Body of pancreas (tissue), 4 donors: Measurements from ENCODE around the gene EPS8. TPM values are rescaled to one million over a fixed set of nuclear protein-coding genes. Genes with fewer than 3 reads are reported as not detected.
A peak's percentile ranks its signal among the peaks of the same experiment; 100 is the strongest.

Experiments used
- ATAC-seq: fragments of 150-250 bp; one replicate; pipeline ENCODE4 v1.9.1; 2016
- DNase-seq, 4 donors: peaks; one replicate each; pipeline ENCODE4 v3.0.0-alpha.2; 2019
- H3K27ac ChIP-seq, 4 donors: fragments of 200-600 bp; sonication (generic); 1 replicate in 3 of 4; 2 replicates in 1 of 4; pipeline versions ENCODE4 v1.5.1 to v1.6.1; 2016 to 2019; ENCODE audit warnings: mild to moderate bottlenecking in 1 of 4, mixed read lengths in 1 of 4, moderate library complexity in 1 of 4
- H3K27me3 ChIP-seq, 2 donors: fragments of 200-600 bp; sonication (generic); one replicate each; pipeline ENCODE4 v1.6.0; 2016; ENCODE audit warnings: mild to moderate bottlenecking in 1 of 2
- H3K36me3 ChIP-seq, 2 donors: fragments of 200-600 bp; sonication (generic); replicated peaks in 1 of 2; 2 replicates each; pipeline ENCODE4 v1.5.1; 2016; ENCODE audit warnings: low read depth in 2 of 2; ENCODE audit not compliant: insufficient read depth in 1 of 2
- H3K4me1 ChIP-seq: fragments of 200-600 bp; sonication (generic); one replicate; pipeline ENCODE4 v1.6.0; 2016
- H3K4me3 ChIP-seq, 2 donors: fragments of 200-600 bp; sonication (generic); 1 replicate in 1 of 2; 2 replicates in 1 of 2; pipeline ENCODE4 v1.5.1; 2016 to 2019
- H3K9me3 ChIP-seq, 3 donors: fragments of 200-600 bp; sonication (generic); 1 replicate in 2 of 3; 2 replicates in 1 of 3; pipeline ENCODE4 v1.5.1; 2016
- POLR2A ChIP-seq, 3 donors: fragments of 450-650 bp; IDR thresholded peaks; one replicate each; pipeline ENCODE4 v1.6.1; 2016; ENCODE audit warnings: antibody characterized with exemption in 3 of 3, mild to moderate bottlenecking in 2 of 3
- WGBS, 2 donors: methylation state at CpG; one replicate each; pipeline ENCODE4 v1.1.5; 2017; 5-methylcytosine and 5-hydroxymethylcytosine counted together
- intact Hi-C: fragments of 100-400 bp; cut with DNase I; formaldehyde crosslinking; loops from one replicate; pipeline ENCODE4 v1.15.1; 2023
- total RNA-seq, 2 donors: library from RNA; depleted of rRNA; stranded (reverse); fragments of >200 nt; gene quantifications; one replicate each; pipeline ENCODE4 v1.1.0, GENCODE V29; 2016
- TF ChIP-seq, protein P1 (sequence below), 7 experiments: fragments of 450-650 bp in 4 of 7; fragments of 200-600 bp in 3 of 7; sonication (generic) in 3 of 7; IDR thresholded peaks; one replicate each; pipeline ENCODE4 v1.5.1; 2016 to 2019; ENCODE audit warnings: antibody characterized with exemption in 7 of 7

EPS8 gene
- total RNA-seq, result 10 to 100 TPM; 31.6 to 41.2 TPM

DNA sequence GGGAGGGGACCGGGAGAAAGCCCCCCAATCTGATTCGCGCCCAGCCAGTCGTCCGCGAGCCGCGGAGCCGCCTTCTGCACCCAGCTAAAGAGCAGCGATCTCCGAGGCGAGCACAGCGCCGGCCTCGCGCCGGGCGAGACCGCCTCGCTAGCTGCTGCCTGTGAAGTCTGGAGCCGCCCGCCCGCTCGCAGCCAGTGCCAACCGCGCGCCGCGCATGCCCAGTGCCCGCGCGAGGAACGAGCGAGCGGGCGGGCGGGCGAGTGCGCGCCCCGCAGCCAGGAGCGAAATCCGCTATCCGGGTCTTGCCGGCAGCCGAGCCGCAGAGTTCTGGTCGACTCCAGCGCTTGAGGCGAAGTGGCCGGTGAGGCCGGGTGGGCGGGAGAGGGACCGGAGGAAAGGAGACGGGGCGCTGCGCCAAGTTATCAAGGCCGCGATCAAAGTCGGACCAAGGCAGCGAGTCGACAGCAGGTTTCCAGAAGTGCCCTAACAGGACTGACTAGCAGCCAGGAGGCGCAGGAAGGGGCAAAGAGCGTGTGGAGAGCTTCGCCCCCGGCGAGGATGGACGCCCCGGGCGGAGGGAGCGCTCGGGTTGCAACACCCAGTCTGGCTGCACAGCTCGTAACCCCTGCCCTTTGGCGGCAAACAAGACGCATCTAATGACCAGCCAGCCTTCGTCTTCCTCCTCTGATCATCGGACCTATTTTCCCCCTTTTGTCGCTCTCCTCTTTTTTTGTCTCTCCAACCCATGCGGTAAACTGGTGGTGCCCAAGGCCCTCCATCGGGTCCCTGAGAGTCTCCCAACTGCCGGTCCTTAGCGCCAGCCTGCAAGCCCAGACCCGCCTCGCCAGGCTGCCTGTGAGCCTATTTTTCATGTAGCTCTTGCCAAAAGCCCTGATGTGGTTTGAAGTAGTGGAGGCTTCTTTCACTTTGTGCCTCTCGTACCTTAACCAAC lies at the start of gene EPS8:
TSS of gene EPS8 (minus strand) at position 169 of the 952 bp plus-strand sequence. CDS start 106,437 bp downstream, outside the sequence.
- Histone ChIP-seq H3K36me3 (no peaks in the 10 kb centered on the region), H3K4me1 (peaks cover 8% of the 10 kb centered on the region), H3K9me3 (no peaks in the 10 kb centered on the region), H3K27ac (peak within 1 kb of the TSS; percentile 88 to 97 (median 94)), H3K4me3 (peak within 1 kb of the TSS; percentile 60 to 64), H3K27me3 (no peaks in the 10 kb centered on the region)
- ATAC-seq, result peak; percentile 94
- TF ChIP-seq POLR2A (IDR thresholded peaks at IDR 0.05), result peak; percentile 89 to 95 (median 91)
- TF ChIP-seq, protein P1, sequence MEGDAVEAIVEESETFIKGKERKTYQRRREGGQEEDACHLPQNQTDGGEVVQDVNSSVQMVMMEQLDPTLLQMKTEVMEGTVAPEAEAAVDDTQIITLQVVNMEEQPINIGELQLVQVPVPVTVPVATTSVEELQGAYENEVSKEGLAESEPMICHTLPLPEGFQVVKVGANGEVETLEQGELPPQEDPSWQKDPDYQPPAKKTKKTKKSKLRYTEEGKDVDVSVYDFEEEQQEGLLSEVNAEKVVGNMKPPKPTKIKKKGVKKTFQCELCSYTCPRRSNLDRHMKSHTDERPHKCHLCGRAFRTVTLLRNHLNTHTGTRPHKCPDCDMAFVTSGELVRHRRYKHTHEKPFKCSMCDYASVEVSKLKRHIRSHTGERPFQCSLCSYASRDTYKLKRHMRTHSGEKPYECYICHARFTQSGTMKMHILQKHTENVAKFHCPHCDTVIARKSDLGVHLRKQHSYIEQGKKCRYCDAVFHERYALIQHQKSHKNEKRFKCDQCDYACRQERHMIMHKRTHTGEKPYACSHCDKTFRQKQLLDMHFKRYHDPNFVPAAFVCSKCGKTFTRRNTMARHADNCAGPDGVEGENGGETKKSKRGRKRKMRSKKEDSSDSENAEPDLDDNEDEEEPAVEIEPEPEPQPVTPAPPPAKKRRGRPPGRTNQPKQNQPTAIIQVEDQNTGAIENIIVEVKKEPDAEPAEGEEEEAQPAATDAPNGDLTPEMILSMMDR (IDR thresholded peaks at IDR 0.05), result peak in 3 of 7 experiments; percentile 36 to 40 (median 40)
- intact Hi-C loops, result no loop called here
- DNase-seq, result peak; percentile 93 to 94 (median 94)
- WGBS, 2 donors, result 0 to 2% methylated on average over 24 to 80 of the region's 85 CpGs

DNA sequence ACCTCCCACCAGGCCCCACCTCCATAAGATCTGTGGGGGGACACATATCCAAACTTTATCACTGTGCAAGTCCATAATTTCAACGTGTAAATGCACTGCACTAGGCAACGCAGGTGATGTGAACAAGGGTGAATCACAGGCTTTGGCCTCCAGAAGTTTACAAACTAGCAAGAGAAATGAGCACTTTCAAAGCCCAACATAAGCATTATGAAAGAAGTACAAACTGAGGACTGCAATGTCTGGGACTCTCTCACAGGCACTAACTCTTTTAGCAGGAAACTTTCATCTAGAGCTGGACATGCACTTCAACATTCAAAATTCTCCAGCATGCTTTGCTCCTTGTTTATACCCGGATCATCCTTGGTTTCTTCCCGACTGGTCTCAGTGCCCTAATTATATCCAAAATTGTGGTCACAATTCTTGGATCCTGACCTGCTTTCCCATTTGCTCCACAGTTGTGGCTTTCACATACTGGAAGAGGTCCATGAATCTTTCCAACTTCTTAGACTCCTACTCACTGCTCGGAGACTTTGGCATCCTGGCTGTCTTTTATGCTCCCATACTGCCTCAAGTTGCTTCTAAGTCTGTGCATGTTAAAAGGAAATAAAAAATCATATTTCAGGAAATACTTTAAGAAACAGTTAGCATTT lies 48.1 kb upstream of the EPS8 start:
- no peak for ATAC-seq

DNA sequence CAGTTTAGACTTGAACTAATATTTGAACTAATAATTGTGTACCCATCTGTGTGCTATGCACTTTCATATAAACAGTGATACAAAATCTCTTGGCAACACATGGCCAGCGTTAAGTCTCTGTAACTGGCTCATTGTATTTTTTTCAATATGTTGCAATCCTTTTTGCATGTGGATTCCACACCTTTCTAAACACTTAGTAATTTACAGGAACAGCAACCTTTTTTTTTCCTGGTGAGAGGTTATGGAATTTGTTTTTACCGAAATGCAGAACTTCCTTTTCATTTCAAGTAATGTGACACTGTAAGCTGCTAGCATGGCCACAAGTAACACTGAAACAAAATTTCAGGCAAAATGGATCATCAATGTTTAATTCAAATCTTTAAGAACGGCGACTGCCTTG lies 45.4 kb upstream of the EPS8 start:
- no peaks in the 10 kb centered on the region for H3K36me3 ChIP-seq
- intact Hi-C loops, result no loop called here
- no peak for ATAC-seq
- no peak overlapping the region for H3K4me3 ChIP-seq
- no peaks in the 10 kb centered on the region for H3K9me3 ChIP-seq
- no peak for DNase-seq
- 49 to 55% methylated on average over 4 of the region's 4 CpGs for WGBS, 2 donors
- H3K4me1 ChIP-seq, result no peaks in the 10 kb centered on the region
- TF ChIP-seq, protein P1 (IDR thresholded peaks at IDR 0.05), result no peak
- no peak for TF ChIP-seq POLR2A (IDR thresholded peaks at IDR 0.05)
- no peaks in the 10 kb centered on the region for H3K27me3 ChIP-seq
- peak overlapping the region in 1 of 4 donors; percentile 38 for H3K27ac ChIP-seq

More for the DNA sequence above, 48.1 kb upstream of the EPS8 start:
- no peak overlapping the region for H3K4me3 ChIP-seq
- H3K27ac ChIP-seq, result no peak overlapping the region
- no peaks in the 10 kb centered on the region for H3K36me3 ChIP-seq
- H3K27me3 ChIP-seq, result no peaks in the 10 kb centered on the region
- no peaks in the 10 kb centered on the region for H3K9me3 ChIP-seq
- DNase-seq, result no peak
- intact Hi-C loops, result no loop called here
- H3K4me1 ChIP-seq, result no peaks in the 10 kb centered on the region
- no peak for TF ChIP-seq POLR2A (IDR thresholded peaks at IDR 0.05)
- TF ChIP-seq, protein P1 (IDR thresholded peaks at IDR 0.05), result no peak
- 78 to 90% methylated on average over 5 of the region's 5 CpGs for WGBS, 2 donors

DNA sequence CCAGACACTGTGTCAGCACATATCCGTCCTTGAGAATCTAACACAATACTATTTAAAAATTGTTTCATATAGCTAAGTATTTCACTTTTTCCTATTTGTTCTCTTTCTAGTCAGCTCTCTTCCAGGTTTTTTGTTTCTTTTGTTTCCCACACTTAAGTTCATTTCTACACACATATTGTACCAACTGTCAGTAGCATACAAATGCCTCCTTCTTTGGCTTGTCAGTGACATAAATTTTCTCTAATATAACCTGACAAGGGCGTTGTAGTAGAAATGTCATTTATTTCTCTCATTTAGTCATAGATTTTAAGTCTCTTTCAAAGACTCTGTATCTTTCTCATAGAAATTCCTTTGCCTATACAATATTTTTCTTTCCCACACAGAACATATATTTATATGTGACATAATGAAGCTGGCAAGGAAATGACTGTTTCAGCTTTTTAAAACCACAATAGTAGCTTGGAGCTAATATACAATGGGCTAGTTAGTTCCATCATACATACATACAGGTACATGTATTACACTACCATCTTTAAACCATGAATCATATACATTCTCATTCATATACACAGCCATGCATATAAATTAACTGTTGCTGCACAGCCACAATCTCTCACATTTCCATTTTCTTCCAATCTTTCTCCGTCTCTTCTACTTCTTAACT lies 42.3 kb upstream of the EPS8 start:
- no peaks in the 10 kb centered on the region for H3K4me1 ChIP-seq
- no peak for TF ChIP-seq POLR2A (IDR thresholded peaks at IDR 0.05)
- TF ChIP-seq, protein P1 (IDR thresholded peaks at IDR 0.05), result no peak
- DNase-seq (no peak), ATAC-seq (no peak)
- 71 to 73% methylated on average over 3 of the region's 3 CpGs for WGBS, 2 donors
- no peak overlapping the region for H3K27ac ChIP-seq
- H3K27me3 ChIP-seq, result no peaks in the 10 kb centered on the region
- intact Hi-C loops, result no loop called here
- no peak overlapping the region for H3K4me3 ChIP-seq
- no peaks in the 10 kb centered on the region for H3K9me3 ChIP-seq
- no peaks in the 10 kb centered on the region for H3K36me3 ChIP-seq
